Loucy (cell line): Measurements from ENCODE around the gene C22orf31.

Source experiments
- EZH2phosphoT487 ChIP-seq: fragments of 200-600 bp; IDR thresholded peaks from 2 replicates; pipeline ENCODE4 v1.6.1; 2018; ENCODE audit warnings: antibody characterized with exemption, mild to moderate bottlenecking, moderate library complexity, borderline replicate concordance
- TF ChIP-seq, protein P1 (sequence below): fragments of 200-600 bp; sonication (generic); conservative IDR thresholded peaks from 2 replicates; pipeline ENCODE4 v1.5.1; 2014; ENCODE audit warnings: mild to moderate bottlenecking, antibody characterized with exemption, low read length

DNA sequence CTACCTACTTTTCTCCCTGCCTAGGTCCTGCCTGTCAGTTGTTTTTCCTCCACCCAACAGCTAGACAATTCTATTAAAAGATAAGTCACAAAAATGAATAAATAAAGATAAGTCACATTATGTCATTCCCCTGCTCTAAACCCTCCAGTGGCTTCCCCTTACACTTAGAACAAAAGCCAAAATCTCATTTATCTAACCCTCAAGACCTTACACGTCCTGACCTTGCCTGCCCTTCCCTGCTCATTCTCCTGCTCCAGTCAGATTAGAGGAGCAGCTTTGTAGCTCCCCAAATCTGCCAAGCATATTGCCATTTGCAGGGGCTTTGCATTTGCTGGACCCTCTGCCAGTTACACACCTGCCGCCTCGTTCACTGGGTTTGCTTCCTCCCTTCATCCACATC lies 27.9 kb upstream of the C22orf31 start:
- TF ChIP-seq, protein P1, sequence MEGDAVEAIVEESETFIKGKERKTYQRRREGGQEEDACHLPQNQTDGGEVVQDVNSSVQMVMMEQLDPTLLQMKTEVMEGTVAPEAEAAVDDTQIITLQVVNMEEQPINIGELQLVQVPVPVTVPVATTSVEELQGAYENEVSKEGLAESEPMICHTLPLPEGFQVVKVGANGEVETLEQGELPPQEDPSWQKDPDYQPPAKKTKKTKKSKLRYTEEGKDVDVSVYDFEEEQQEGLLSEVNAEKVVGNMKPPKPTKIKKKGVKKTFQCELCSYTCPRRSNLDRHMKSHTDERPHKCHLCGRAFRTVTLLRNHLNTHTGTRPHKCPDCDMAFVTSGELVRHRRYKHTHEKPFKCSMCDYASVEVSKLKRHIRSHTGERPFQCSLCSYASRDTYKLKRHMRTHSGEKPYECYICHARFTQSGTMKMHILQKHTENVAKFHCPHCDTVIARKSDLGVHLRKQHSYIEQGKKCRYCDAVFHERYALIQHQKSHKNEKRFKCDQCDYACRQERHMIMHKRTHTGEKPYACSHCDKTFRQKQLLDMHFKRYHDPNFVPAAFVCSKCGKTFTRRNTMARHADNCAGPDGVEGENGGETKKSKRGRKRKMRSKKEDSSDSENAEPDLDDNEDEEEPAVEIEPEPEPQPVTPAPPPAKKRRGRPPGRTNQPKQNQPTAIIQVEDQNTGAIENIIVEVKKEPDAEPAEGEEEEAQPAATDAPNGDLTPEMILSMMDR: no peak
- TF ChIP-seq EZH2phosphoT487: no peak
